LNCAP (cell line): Measurements from ENCODE around the gene CCDC85B.

Source experiments
- CTCF ChIP-seq: fragments of 450-650 bp; IDR thresholded peaks from 2 replicates; pipeline ENCODE4 v1.5.1; 2017; ENCODE audit warnings: mild to moderate bottlenecking

Gene CCDC85B

GRCh38 chr11:65917077-65917433 lies 26.6 kb downstream of the CCDC85B start:
- no peak for TF ChIP-seq CTCF

- no peak for TF ChIP-seq CTCF
Measured at GRCh38 chr11:65917434-65918210, 27.1 kb downstream of the CCDC85B start.

- no peak for TF ChIP-seq CTCF
Measured at GRCh38 chr11:65918211-65919140, 28.0 kb downstream of the CCDC85B start, which contains the start of gene C11orf68. C11orf68 (minus strand) TSS chr11:65919062; CDS start chr11:65919031, 31 bp downstream.

- TF ChIP-seq CTCF = no peak
Measured at GRCh38 chr11:65919141-65919572, 28.7 kb downstream of the CCDC85B start, which contains the start of gene DRAP1. DRAP1 (plus strand) TSS chr11:65919426; CDS start chr11:65919502, 76 bp downstream.

GRCh38 chr11:65919573-65920371 lies 29.3 kb downstream of the CCDC85B start:
- no peak for TF ChIP-seq CTCF

GRCh38 chr11:65920372-65920802 lies 29.9 kb downstream of the CCDC85B start:
- no peak for TF ChIP-seq CTCF

- no peak for TF ChIP-seq CTCF
Measured at GRCh38 chr11:65921033-65921555, 30.6 kb downstream of the CCDC85B start.
